GM19025 (cell line): ENCODE measurements around the gene RSPH1.
"Not testable (repeated sequence)": the region's sequence is repeated elsewhere in the genome, so short reads cannot be mapped to it uniquely, and the experiment has no call there.

Experiments used
- ATAC-seq: cut with Tn5 transposase; IDR thresholded peaks from one replicate; pipeline ENCODE4 v1.9.1; 2021; ENCODE audit warnings: mild to moderate bottlenecking, low read depth, moderate library complexity; ENCODE audit not compliant: unreplicated experiment

The RSPH1 gene

DNA sequence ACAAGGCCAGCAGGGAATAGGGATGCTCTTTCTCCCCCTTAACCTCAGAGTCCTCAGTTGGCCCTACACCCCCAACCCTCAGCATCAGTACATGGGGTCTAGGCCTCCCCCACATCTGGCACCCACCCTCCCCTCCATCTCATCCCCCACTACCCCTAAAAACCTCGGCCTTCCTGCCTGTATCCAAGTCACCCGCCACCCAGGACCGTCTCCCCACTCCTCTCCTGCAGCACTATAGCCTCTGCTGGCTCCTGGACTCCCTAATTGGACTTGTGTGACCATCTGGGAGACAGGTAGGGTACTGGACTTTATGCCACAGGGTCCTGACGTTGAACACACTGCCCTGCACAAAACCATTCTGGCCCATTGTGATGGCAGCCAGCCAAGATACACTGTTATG lies 6.0 kb downstream of the RSPH1 start:
- ATAC-seq: no peak

DNA sequence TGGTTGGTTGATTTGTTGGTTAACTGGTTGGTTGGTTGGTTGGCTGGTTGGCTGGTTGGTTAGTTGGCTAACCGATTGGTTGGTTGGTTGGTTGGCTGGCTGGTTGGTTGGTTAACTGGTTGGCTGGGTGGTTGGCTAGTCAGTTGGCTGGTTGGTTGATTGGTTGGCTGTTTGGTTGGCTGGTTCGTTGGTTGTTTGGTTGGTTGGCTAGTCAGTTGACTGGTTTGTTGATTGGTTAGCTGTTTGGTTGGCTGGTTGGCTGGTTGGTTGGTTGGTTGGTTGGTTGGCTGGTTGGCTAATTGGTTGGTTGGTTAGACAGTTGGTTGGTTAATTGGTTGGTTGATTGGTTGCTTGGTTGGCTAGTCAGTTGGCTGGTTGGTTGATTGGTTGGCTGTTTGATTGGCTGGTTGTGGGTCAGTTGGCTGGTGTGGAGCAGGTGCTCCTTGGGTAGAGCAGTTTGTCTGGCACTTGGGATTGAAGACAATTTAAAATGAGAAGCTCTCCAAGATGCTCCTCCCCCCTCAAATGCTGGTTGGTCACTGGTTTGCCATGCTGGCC lies 6.9 kb downstream of the RSPH1 start:
- ATAC-seq: no peak

DNA sequence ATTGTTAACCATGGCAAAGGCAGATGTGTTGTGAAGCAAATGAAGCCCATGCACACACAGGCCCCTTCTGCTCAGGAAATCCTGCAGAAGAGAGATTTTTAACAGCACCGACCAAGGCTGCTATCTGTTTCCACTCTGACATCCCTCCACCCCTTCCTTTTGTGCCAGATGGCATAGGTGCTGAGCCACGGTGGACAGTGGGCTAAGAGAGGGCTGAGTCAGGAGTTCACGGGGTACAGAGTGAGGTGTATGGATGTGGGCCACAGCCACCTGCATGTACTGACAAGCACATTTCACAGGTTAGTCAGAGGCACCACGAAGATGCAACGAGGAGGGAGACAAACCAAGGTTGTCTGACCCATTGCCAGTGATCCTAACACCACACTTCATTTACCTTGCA lies 9.5 kb downstream of the RSPH1 start:
- ATAC-seq: no peak

- no peak for ATAC-seq
These were observed 10.0 kb downstream of the RSPH1 start for GRCh38 chr21:42486072-42486471.

GRCh38 chr21:42484966-42485365 lies 11.1 kb downstream of the RSPH1 start:
- ATAC-seq: no peak

DNA sequence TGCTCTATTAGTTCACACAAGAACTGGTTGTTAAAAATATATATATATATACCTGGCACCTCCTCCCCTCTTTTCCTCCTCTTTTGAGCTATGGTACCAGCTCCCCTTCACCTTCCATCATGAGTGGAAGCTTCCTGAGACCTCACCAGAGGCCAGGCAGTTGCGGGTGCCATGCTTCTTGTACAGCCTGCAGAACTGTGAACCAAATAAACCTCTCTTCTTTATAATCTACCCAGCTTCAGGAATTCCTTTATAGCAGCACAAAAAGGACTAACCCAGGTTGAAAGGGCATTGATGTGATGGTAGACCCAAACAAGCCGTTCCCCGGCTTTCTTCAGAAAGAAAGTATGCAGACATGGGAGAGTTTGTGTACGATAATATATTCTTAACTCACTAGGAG lies 14.9 kb downstream of the RSPH1 start:
- ATAC-seq: no peak

DNA sequence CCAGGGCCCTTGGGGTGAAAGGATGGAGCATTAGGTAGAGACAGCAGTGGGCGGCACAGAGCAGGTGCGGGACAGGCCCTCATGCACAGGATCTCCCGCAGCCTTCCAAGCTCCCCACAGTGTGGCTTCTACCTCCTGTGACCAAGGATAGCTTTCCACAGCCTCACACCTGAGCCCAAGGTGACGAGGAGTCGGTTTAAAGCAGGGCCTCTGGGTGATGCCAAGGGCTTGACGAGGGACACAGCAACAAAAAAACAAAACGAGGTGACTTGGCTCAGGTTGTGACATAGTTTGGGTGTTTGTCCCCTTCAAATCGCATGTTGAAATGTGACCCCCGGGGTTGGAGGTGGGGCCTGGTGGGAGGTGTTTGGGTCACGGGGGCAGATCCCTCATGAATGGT lies 15.3 kb downstream of the RSPH1 start:
- no peak for ATAC-seq

- no peak for ATAC-seq
These were observed 16.4 kb downstream of the RSPH1 start for GRCh38 chr21:42479582-42479981.

GRCh38 chr21:42478504-42478903 lies 17.5 kb downstream of the RSPH1 start:
- ATAC-seq: no peak

DNA sequence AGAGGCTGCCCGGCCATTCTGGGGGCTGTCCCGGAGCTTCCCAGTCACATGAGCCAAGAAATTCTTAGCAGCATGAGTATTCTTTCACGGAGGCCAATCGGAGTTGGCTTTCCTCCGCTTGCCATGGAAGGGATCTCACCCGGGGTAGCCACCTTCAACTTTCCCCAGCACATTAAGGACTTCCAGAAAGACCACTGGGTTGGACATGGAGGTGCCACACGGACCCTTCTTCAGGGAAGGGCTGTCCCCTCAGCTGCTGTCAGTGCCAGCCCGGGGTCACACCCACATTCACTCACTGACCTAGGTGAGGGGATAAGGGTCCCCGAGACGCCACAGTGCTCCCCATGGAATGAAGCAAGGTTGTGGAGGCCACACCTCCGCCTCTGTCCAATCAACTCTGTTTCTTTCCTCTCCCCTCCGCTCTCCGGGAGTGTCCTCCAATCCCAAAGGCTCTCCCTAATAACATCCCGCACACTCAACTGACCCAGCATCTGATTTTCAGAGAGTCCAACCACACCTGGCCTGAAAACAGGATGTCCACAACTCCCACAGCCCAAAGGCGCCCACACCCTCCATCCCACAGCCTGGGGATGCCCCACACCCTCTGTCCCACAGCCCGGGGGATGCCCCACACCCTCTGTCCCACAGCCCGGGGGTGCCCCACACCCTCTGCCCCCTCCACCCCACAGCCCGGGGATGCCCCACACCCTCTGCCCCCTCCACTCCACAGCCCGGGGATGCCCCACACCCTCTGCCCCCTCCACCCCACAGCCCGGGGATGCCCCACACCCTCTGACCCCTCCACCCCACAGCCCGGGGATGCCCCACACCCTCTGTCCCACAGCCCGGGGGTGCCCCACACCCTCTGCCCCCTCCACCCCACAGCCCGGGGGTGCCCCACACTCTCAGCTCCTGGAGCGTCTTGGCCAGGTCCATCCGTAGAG lies 19.4 kb downstream of the RSPH1 start:
- ATAC-seq: no peak

DNA sequence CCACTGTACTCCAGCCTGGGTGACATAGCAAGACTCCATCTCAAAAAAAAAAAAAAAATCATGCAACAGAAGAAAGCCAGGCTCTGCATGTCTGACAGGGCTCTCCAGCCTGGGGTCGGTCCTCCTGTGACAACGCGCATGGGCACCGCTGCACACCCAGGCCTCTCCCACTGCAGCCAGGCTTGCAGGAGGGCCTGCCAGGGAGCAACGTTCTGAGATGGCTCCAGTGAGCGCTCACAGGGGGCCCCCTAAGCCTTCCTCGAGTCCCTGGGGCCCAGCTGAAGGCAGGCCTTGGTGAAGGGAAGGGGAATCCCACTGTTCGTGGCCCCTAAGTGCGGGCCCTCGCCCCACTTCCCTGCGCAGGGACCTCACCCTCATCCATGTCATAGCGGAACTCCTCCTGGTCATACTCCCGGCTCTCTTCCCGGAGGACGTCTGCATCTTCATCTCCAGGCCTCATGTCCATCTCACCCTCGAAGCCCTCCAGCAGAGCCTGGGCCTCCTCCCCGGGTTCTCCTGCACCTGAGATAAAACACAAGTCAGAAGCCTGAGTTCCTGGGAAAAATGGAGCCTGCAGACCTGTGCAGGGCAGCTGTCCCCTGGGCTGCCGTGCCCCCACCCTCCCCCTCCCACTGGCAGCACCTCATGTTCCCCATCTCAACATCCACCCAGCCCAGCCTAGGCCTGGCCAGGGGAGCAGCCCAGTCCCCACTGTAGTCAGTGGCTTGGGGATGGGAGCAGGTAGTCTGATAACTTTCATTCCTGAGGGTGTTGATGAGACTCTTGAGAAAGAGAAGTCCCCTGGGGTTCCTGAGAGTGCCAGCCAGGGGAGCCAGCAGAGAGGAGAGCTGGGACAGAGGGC lies 20.3 kb downstream of the RSPH1 start:
- no peak for ATAC-seq

DNA sequence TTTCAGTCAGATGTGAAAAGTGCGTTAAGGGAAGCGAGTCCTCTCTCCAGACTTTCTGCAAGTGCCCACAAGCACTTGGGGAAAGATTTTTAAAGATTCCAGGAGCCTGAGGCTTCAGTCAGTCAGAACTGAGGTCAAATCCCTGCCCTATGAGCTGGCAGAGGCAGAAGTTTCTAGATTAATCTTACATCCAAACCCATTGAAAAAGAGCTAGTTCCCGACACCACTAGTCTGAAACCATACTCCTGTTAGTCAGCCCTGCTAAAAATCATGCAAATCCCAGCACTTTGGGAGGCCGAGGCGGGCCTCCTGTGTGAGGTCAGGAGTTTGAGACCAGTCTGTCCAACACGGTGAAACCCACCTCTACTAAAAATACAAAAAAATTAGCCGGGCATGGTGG lies 21.0 kb downstream of the RSPH1 start:
- ATAC-seq: no peak

DNA sequence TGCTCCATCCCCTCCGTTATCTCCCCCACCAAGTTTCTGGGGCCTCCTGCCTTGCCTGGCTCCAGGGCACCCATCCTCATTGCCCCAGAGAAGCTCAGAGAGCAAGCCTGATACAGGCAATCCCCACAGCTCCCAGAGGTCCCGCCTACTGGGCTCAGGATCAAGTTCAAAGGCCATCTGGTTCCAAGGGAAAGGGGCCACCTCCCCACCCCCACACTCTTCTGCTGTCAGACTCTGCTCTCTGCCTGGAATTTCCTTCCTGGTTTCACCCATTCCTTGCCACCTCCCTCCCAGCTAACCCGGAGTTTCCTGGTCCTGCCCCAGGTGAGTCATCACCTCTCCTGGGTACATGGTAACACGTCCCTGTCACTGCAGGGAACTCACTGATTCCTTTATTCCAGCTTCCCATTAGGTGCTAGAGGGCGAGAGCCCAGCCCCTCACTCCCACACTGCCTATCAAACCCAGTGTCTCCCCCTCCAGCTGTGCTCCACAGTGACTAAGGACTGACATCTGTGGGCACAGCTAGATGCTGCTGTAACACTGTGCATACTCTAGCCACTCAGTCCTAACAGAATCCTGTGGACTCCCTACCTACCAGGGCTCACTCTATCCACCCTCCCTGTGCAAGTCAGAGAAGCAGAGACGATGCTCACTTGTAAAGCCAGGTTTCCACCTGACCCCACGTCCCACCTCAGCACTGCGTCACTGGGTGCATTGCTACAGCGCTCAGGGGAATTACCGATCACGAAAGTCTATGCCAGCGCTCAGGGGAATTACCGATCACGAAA lies 21.8 kb downstream of the RSPH1 start:
- ATAC-seq: peak; percentile 58

GRCh38 chr21:42473498-42474042 lies 22.5 kb downstream of the RSPH1 start:
- ATAC-seq: no peak

DNA sequence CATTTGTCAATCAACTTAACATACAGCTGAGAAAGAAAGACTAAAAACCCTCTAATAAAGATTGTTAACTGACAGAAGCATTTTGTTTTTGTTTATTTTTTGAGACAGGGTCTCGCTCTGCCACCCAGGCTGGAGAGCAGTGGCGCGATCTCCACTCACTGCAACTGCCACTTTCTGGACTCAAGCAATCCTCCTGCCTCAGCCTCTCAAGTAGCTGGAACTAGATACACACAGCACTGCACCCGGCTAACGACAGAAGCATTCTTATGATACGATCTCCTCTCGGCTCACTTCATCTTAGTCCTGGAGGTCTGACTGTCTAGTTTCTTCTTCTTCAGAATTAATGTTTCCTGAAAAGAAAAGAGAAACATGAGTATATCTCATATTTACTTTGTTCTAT lies 23.5 kb downstream of the RSPH1 start:
- ATAC-seq: no peak

DNA sequence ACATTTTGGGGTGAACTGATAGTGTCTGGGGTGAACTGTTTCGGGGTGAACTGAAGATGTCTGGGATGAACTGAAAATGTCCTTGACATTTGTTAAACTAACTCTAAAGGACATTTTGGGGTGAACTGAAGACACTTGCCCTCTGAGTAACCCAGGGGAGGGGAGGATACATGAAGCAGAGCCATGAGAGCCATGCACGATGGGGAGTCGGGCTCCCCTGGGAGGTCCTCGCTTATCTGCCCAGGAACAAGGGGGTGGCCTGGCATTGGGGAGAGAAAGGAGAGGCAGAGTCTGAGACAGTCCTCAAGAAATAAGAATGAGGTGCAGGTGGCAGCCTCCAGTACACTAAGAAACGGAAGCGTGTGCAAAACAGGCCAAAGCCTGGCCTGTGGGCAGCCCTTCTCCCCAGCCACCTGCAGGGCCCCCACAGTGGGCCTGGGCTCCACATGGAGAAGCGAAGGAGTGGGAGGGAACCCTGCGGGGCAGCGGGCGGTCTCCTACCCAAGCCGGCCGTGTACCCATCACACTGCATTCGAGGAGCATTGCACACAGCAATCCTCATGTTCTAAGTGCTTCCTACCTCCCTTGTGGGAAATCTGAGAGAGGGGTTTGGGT lies 24.2 kb downstream of the RSPH1 start:
- ATAC-seq: no peak

DNA sequence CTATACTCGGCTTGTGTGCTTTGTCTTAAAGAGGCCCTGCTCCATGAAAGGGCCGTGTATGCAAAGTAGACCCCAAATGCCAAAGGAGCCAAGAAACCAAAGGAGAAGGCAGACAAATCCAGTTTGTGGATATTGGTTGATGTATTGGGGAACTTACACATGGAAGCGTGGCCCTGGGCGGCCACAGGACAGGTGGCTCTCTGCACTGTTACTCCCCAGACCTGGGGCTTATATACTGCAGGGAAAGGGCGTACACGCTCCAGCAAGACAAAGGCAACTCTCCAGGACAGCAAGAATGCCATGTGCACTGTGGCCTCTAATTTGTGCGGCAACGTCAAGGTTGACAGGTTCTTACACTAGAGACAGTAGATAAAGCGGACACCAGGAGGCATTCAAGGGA lies 24.8 kb downstream of the RSPH1 start:
- ATAC-seq: no peak

DNA sequence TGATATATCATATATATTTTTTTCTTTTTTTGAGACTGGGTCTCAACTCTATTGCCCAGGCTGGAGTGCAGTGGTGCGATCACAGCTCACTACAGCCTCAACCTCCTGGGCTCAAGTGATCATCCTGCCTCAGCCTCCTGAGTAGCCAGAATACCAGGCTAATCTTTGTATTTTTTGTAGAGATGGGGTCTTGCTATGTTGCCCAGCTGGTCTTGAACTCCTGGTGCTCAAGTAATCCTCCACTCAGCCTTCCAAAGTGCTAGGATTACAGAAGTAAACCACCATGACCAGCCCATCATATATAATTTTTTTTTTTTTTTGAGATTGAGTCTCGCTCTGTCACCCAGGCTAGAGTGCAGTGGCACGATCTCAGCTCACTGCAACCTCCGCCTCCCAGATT lies 26.3 kb downstream of the RSPH1 start:
- ATAC-seq: not testable (repeated sequence)

DNA sequence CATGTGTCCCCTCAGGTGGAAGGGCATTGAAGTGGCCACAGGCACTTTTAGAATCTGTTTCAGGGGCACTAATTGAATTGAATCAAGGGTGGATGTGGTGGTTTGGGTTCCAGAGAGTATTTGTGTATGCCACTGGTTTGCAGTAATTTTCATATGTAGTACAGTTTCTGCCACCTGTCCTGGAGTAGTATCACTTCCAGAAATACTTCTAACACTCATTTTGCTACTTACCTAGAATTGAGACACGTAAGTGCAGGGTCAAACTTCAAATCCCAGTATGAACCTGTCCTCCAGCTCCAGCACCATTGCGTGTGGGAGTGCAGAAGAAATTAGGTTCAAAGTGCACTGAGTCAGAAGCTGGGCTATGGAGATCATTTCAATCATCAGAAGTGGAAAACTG lies 26.8 kb downstream of the RSPH1 start:
- ATAC-seq: no peak
